Measurements from ENCODE around the gene OR5K1.

OR5K1 gene

DNA sequence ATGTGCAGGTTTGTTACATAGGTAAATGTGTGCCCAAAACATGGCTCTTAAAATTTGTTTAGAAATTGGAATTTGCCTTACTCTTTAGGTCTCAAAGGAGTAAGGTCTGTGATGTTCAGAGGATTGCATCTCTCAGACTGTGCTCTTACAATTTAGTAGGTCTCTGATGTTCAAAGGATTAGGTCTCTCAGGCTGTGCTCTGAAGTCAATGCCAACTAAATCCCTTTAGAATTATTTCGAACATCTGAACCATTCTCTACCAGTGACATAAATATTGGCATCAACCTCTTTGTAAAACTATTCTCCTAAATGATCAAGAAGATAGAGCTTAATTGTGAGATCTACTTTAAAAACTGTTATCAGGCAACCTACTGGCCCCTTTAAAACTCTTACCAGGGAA lies at the start of gene OR5K1:
Gene OR5K1 (plus strand): TSS at position 301 of the 400 bp plus-strand sequence. CDS start 6,376 bp downstream, outside the sequence.
- H3K4me3 ChIP-seq (ENCODE audit: low read depth in 1 of 2, low read length in 2 of 2), result no peak within 1 kb of the TSS
- no peaks in the 10 kb centered on the region for H3K36me3 ChIP-seq (ENCODE audit: control insufficient read depth in 1 of 2, insufficient read depth in 2 of 2, low read length in 2 of 2)
- no peak within 1 kb of the TSS for H3K27ac ChIP-seq (ENCODE audit: low read length)

DNA sequence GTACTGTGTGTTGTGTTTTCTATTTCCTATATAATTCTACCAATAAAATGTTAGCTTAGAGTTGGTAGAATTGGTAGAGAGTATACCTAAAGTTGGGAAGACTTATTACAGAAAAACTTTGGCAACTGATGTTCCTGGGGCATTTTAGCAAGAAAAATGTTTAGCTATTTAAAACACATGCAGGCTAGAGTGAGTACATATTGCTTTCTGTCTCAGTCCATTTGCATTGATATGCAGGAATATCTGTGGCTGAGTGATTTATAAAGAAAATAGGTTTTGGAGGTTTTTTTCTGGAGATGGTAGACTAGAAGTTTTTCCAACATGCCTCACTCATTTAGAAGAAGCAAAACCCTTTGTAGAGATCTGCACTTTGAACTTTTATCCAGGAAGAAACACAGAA lies 30.4 kb upstream of the OR5K1 start:
- Histone ChIP-seq H3K9me3 (ENCODE audit: control insufficient read depth in 1 of 2, low read length in 2 of 2) (peaks cover 12 to 24% of the 10 kb centered on the region in 2 donors), H3K27ac (ENCODE audit: low read length) (no peak overlapping the region), H3K36me3 (ENCODE audit: control insufficient read depth in 1 of 2, insufficient read depth in 2 of 2, low read length in 2 of 2) (no peaks in the 10 kb centered on the region), H3K27me3 (ENCODE audit: low read depth, low read length) (no peaks in the 10 kb centered on the region), H3K4me3 (ENCODE audit: low read depth in 1 of 2, low read length in 2 of 2) (no peak overlapping the region), H3K4me1 (ENCODE audit: control insufficient read depth in 1 of 2, insufficient read depth in 2 of 2, low read length in 2 of 2) (no peaks in the 10 kb centered on the region)

More for the DNA sequence above, at the start of gene OR5K1:
- Histone ChIP-seq H3K9me3 (ENCODE audit: control insufficient read depth in 1 of 2, low read length in 2 of 2) (peaks cover 0 to 6% of the 10 kb centered on the region in 2 donors), H3K27me3 (ENCODE audit: low read depth, low read length) (no peaks in the 10 kb centered on the region), H3K4me1 (ENCODE audit: control insufficient read depth in 1 of 2, insufficient read depth in 2 of 2, low read length in 2 of 2) (no peaks in the 10 kb centered on the region)

DNA sequence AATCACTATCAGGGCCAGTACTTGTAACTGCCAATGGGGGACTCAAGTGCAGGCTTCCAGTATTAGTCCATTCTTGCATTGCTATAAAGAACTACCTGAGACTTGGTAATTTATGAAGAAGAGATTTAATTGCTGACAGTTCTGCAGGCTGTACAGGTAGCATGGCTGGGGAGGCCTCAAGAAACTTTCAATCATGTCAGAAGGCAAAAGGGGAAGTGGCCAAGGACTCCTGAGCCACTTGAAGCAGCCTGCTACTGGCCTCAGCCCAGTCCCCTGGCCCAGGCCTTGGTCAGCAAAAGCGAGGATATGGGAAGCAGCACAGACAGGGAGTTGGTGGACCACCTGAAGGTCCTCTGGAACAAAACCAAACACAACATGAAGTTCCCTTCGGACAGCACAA lies 29.2 kb upstream of the OR5K1 start:
- no peaks in the 10 kb centered on the region for H3K27me3 ChIP-seq (ENCODE audit: low read depth, low read length)
- peaks cover 12 to 15% of the 10 kb centered on the region in 2 donors for H3K9me3 ChIP-seq (ENCODE audit: control insufficient read depth in 1 of 2, low read length in 2 of 2)
- no peak overlapping the region for H3K4me3 ChIP-seq (ENCODE audit: low read depth in 1 of 2, low read length in 2 of 2)
- H3K27ac ChIP-seq (ENCODE audit: low read length), result no peak overlapping the region
- no peaks in the 10 kb centered on the region for H3K4me1 ChIP-seq (ENCODE audit: control insufficient read depth in 1 of 2, insufficient read depth in 2 of 2, low read length in 2 of 2)
- no peaks in the 10 kb centered on the region for H3K36me3 ChIP-seq (ENCODE audit: control insufficient read depth in 1 of 2, insufficient read depth in 2 of 2, low read length in 2 of 2)

DNA sequence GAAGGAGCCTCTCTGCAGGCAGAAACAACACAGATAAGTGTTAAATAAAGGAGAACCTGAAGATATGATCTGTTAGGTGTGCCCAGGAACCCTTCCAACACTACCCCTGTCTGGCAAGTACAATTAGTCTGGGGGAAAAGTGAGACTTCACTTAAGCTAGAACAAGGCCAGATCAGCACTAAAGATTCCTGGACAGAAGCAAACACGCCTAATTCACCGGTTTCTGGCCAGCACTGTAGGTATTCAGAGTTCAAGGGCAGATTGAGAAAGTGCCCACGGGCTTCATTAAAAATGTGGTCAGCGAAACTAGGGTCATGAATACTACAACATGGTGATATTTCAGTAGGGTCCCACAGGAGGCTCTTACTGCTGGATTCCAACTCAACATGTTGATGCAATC lies 28.6 kb upstream of the OR5K1 start:
- Histone ChIP-seq H3K4me1 (ENCODE audit: control insufficient read depth in 1 of 2, insufficient read depth in 2 of 2, low read length in 2 of 2) (no peaks in the 10 kb centered on the region), H3K4me3 (ENCODE audit: low read depth in 1 of 2, low read length in 2 of 2) (no peak overlapping the region), H3K27ac (ENCODE audit: low read length) (no peak overlapping the region), H3K9me3 (ENCODE audit: control insufficient read depth in 1 of 2, low read length in 2 of 2) (peaks cover 7 to 9% of the 10 kb centered on the region in 2 donors), H3K27me3 (ENCODE audit: low read depth, low read length) (no peaks in the 10 kb centered on the region), H3K36me3 (ENCODE audit: control insufficient read depth in 1 of 2, insufficient read depth in 2 of 2, low read length in 2 of 2) (no peaks in the 10 kb centered on the region)

DNA sequence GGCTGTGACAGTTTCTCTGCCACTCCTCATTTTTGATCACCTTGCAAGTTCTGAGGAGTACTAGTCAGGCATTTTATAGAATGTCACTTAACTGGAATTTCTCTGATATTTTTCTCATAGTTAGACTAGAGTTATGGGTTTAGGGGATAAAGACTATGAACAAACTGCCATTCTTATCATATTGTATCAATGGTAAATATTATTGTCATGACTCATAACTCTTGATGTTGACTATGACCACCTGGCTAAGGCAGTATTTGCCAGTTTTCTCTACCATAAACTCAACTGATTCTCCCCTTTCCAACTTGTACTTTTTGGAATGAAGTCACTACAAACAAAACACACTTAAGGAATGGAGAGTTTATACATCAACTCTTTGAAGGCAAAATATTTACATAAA lies 22.7 kb upstream of the OR5K1 start:
- H3K27me3 ChIP-seq (ENCODE audit: low read depth, low read length), result no peaks in the 10 kb centered on the region
- H3K9me3 ChIP-seq (ENCODE audit: control insufficient read depth in 1 of 2, low read length in 2 of 2), result no peaks in the 10 kb centered on the region
- H3K4me1 ChIP-seq (ENCODE audit: control insufficient read depth in 1 of 2, insufficient read depth in 2 of 2, low read length in 2 of 2), result no peaks in the 10 kb centered on the region
- H3K27ac ChIP-seq (ENCODE audit: low read length), result no peak overlapping the region
- H3K36me3 ChIP-seq (ENCODE audit: control insufficient read depth in 1 of 2, insufficient read depth in 2 of 2, low read length in 2 of 2), result no peaks in the 10 kb centered on the region
- no peak overlapping the region for H3K4me3 ChIP-seq (ENCODE audit: low read depth in 1 of 2, low read length in 2 of 2)

DNA sequence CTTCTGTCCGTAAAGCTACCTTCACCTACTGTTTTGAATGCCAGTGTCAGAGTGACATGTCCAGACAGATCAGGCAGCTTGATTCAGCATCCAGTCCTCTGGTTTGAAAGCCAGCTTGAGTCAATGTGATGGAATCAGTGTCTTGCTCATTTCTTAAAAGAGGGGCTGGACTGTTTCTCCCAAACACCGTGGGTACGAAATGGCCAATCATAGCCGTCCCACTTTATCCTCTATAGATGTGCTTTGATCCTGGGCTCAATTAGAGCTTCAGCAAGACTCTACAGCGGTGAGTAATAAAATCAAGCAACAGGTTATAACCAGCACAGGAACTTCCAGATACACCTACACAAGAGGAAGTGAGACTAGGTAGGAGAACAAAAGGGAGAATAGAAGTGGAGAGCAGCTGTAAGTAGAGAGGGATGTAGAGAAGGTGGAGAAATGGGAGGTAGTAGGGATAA lies 17.0 kb upstream of the OR5K1 start:
- no peak overlapping the region for H3K27ac ChIP-seq (ENCODE audit: low read length)
- H3K4me3 ChIP-seq (ENCODE audit: low read depth in 1 of 2, low read length in 2 of 2), result no peak overlapping the region
- no peaks in the 10 kb centered on the region for H3K4me1 ChIP-seq (ENCODE audit: control insufficient read depth in 1 of 2, insufficient read depth in 2 of 2, low read length in 2 of 2)

DNA sequence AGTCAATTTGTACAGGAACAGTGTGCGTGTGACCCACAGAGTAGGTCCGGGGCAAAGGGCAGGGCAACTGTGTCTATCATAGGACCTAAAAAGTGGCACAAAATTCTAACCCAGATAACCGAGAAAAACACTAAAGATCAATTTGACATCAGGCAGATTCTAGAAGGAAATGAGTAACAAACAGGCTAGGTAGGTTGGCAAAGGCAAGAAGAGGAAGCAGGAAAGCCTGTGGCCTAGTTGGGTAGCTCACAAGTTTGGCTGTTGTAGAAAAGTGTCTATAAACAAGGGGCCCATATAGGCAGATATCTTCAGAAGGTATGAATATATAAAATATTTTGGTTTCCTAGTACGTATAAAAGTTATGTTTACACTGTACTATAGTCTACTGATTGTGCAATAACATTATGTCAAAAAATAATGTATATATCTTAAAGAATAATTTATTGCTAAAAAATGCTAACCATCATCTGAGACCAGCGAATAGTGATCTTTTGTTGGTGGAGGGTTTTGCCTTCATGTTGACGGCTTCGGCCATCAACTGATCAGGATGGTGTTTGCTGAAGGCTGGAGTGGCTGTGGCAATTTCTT lies 13.3 kb upstream of the OR5K1 start:
- Histone ChIP-seq H3K4me3 (ENCODE audit: low read depth in 1 of 2, low read length in 2 of 2) (no peak overlapping the region), H3K36me3 (ENCODE audit: control insufficient read depth in 1 of 2, insufficient read depth in 2 of 2, low read length in 2 of 2) (no peaks in the 10 kb centered on the region), H3K4me1 (ENCODE audit: control insufficient read depth in 1 of 2, insufficient read depth in 2 of 2, low read length in 2 of 2) (no peaks in the 10 kb centered on the region), H3K27ac (ENCODE audit: low read length) (no peak overlapping the region), H3K27me3 (ENCODE audit: low read depth, low read length) (no peaks in the 10 kb centered on the region), H3K9me3 (ENCODE audit: control insufficient read depth in 1 of 2, low read length in 2 of 2) (peaks cover 0 to 2% of the 10 kb centered on the region in 2 donors)

More for the DNA sequence above, 17.0 kb upstream of the OR5K1 start:
- Histone ChIP-seq H3K9me3 (ENCODE audit: control insufficient read depth in 1 of 2, low read length in 2 of 2) (peaks cover 0 to 2% of the 10 kb centered on the region in 2 donors), H3K36me3 (ENCODE audit: control insufficient read depth in 1 of 2, insufficient read depth in 2 of 2, low read length in 2 of 2) (no peaks in the 10 kb centered on the region), H3K27me3 (ENCODE audit: low read depth, low read length) (no peaks in the 10 kb centered on the region)

DNA sequence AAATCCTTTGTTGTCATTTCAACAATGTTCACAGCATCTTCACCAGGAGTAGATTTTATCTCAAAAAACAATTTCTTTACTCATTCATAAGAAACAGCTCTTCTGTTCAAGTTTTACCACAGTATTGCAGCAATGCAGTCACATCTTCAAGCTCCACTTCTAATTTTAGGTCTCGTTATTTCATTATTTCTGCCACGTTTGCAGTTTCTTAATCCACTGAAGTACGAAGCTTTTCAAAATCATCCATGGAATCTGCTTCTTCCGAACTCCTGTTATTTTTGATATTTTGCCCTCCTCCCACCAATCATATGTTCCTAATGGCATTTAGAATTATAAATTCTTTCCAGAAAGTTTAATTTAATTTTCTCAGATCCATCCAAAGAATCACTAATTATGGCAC lies 12.6 kb upstream of the OR5K1 start:
- H3K27me3 ChIP-seq (ENCODE audit: low read depth, low read length), result no peaks in the 10 kb centered on the region
- no peak overlapping the region for H3K27ac ChIP-seq (ENCODE audit: low read length)
- no peaks in the 10 kb centered on the region for H3K4me1 ChIP-seq (ENCODE audit: control insufficient read depth in 1 of 2, insufficient read depth in 2 of 2, low read length in 2 of 2)
- peaks cover 0 to 2% of the 10 kb centered on the region in 2 donors for H3K9me3 ChIP-seq (ENCODE audit: control insufficient read depth in 1 of 2, low read length in 2 of 2)
- no peak overlapping the region for H3K4me3 ChIP-seq (ENCODE audit: low read depth in 1 of 2, low read length in 2 of 2)
- no peaks in the 10 kb centered on the region for H3K36me3 ChIP-seq (ENCODE audit: control insufficient read depth in 1 of 2, insufficient read depth in 2 of 2, low read length in 2 of 2)

DNA sequence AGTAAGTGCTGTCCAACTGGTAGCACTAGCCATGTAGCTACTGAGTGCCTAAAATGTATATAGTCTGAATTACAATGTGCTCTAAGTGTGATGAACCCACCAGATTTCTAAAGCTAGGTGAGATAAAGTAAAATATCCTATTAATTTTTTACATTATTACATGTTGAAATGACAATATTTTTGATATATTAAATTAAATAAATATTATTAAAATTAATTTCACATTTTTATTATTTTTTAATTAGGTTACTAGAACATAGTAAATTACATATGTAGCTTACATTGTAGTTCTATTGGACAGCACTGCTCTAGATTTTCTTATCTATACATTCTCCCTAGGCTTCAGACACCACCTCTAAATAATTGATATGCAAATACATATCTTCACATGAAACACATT lies 9.2 kb upstream of the OR5K1 start:
- Histone ChIP-seq H3K36me3 (ENCODE audit: control insufficient read depth in 1 of 2, insufficient read depth in 2 of 2, low read length in 2 of 2) (no peaks in the 10 kb centered on the region), H3K27me3 (ENCODE audit: low read depth, low read length) (no peaks in the 10 kb centered on the region), H3K4me1 (ENCODE audit: control insufficient read depth in 1 of 2, insufficient read depth in 2 of 2, low read length in 2 of 2) (no peaks in the 10 kb centered on the region), H3K4me3 (ENCODE audit: low read depth in 1 of 2, low read length in 2 of 2) (no peak overlapping the region), H3K27ac (ENCODE audit: low read length) (no peak overlapping the region), H3K9me3 (ENCODE audit: control insufficient read depth in 1 of 2, low read length in 2 of 2) (peaks cover 0 to 6% of the 10 kb centered on the region in 2 donors)

DNA sequence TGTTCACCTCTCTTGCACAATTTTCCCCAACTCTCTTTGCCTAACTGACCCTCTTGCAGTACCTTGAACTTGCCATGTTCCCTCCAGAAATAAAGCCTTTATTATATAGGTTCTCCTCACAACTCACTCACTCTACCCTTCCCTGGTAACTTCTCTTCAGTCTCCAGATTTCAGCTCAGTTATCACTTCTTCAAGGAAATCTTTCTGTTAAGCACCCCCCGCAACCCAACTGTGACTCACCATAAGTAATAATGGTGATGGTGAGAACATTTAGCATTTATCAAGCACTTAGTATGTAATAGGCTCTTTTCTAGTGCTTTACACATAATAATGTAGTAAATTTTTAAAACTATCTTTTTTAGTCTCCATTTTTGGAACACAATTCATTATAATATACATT lies 8.1 kb upstream of the OR5K1 start:
- Histone ChIP-seq H3K27ac (ENCODE audit: low read length) (no peak overlapping the region), H3K9me3 (ENCODE audit: control insufficient read depth in 1 of 2, low read length in 2 of 2) (peaks cover 0 to 6% of the 10 kb centered on the region in 2 donors), H3K27me3 (ENCODE audit: low read depth, low read length) (no peaks in the 10 kb centered on the region), H3K4me3 (ENCODE audit: low read depth in 1 of 2, low read length in 2 of 2) (no peak overlapping the region), H3K4me1 (ENCODE audit: control insufficient read depth in 1 of 2, insufficient read depth in 2 of 2, low read length in 2 of 2) (no peaks in the 10 kb centered on the region), H3K36me3 (ENCODE audit: control insufficient read depth in 1 of 2, insufficient read depth in 2 of 2, low read length in 2 of 2) (no peaks in the 10 kb centered on the region)

DNA sequence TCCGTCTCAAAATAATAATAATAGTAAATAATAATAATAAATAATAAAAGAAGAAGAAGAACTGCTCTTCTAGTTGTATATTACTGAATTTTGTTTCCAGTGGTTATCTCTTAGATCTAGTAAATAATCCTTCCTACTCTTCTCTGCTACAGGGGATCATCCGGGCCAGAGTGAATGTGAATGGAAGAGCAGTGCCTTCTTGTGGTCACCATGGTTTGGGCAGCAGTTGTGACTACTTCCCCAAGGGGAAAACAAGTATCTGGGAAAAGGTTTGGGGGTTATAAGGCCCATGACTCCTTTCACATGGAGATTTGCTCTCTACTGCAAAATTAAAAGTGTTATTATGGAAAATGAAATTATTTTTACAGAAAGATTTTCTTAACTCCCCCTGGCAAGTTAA lies 5.5 kb upstream of the OR5K1 start:
- H3K27ac ChIP-seq (ENCODE audit: low read length), result no peak overlapping the region
- no peaks in the 10 kb centered on the region for H3K27me3 ChIP-seq (ENCODE audit: low read depth, low read length)
- no peaks in the 10 kb centered on the region for H3K36me3 ChIP-seq (ENCODE audit: control insufficient read depth in 1 of 2, insufficient read depth in 2 of 2, low read length in 2 of 2)

DNA sequence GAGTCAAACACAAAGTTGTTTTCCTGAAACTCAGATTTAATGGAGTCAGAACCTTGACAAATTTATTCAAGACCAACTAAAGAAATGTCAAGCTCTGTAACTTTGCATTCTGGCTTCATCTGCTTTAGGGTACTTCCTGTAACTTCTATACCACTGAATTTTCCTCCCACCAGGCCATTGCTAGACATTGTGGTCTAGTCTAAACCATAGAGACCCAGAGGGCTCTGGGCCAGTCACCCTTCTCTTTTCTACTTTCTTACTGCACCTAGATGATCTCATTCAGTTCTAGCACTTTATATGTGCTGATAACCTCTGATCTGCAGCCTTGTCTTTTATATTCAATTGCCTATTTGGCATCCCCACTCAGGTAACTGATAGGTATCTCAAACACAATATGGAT lies 2.8 kb upstream of the OR5K1 start:
- peaks cover 0 to 6% of the 10 kb centered on the region in 2 donors for H3K9me3 ChIP-seq (ENCODE audit: control insufficient read depth in 1 of 2, low read length in 2 of 2)
- H3K27ac ChIP-seq (ENCODE audit: low read length), result no peak overlapping the region
- H3K4me1 ChIP-seq (ENCODE audit: control insufficient read depth in 1 of 2, insufficient read depth in 2 of 2, low read length in 2 of 2), result no peaks in the 10 kb centered on the region
- H3K27me3 ChIP-seq (ENCODE audit: low read depth, low read length), result no peaks in the 10 kb centered on the region
- no peaks in the 10 kb centered on the region for H3K36me3 ChIP-seq (ENCODE audit: control insufficient read depth in 1 of 2, insufficient read depth in 2 of 2, low read length in 2 of 2)
- no peak overlapping the region for H3K4me3 ChIP-seq (ENCODE audit: low read depth in 1 of 2, low read length in 2 of 2)

More for the DNA sequence above, 5.5 kb upstream of the OR5K1 start:
- H3K4me1 ChIP-seq (ENCODE audit: control insufficient read depth in 1 of 2, insufficient read depth in 2 of 2, low read length in 2 of 2), result no peaks in the 10 kb centered on the region
- H3K4me3 ChIP-seq (ENCODE audit: low read depth in 1 of 2, low read length in 2 of 2), result no peak overlapping the region
- H3K9me3 ChIP-seq (ENCODE audit: control insufficient read depth in 1 of 2, low read length in 2 of 2), result peaks cover 0 to 6% of the 10 kb centered on the region in 2 donors
